ENCODE data around the gene GALNT9.

- TF ChIP-seq POLR2A (IDR thresholded peaks at IDR 0.05) (no peak), EP300 (IDR thresholded peaks at IDR 0.05) (no peak)
- TF ChIP-seq, protein P1, sequence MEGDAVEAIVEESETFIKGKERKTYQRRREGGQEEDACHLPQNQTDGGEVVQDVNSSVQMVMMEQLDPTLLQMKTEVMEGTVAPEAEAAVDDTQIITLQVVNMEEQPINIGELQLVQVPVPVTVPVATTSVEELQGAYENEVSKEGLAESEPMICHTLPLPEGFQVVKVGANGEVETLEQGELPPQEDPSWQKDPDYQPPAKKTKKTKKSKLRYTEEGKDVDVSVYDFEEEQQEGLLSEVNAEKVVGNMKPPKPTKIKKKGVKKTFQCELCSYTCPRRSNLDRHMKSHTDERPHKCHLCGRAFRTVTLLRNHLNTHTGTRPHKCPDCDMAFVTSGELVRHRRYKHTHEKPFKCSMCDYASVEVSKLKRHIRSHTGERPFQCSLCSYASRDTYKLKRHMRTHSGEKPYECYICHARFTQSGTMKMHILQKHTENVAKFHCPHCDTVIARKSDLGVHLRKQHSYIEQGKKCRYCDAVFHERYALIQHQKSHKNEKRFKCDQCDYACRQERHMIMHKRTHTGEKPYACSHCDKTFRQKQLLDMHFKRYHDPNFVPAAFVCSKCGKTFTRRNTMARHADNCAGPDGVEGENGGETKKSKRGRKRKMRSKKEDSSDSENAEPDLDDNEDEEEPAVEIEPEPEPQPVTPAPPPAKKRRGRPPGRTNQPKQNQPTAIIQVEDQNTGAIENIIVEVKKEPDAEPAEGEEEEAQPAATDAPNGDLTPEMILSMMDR (IDR thresholded peaks at IDR 0.05): no peak
Observed at GRCh38 chr12:132229926-132230325, 99.5 kb downstream of the GALNT9 start.

All from ovary (tissue), 3 donors.